H9 (cell line): ENCODE data around the gene PLN. TPM values are rescaled to one million over a fixed set of nuclear protein-coding genes. Genes with fewer than 3 reads are reported as not detected.

Source experiments
- DNase-seq: peaks from one replicate; pipeline ENCODE4 v3.0.0-alpha.2; 2017
- H2AFZ ChIP-seq: one replicate; pipeline ENCODE4 v1.6.1; 2013; ENCODE audit warnings: mild to moderate bottlenecking, low read length, control low read depth, moderate library complexity
- H2AK5ac ChIP-seq: 2 replicates; pipeline ENCODE4 v1.6.1; 2013; ENCODE audit warnings: low read length, control low read depth, mixed read lengths; ENCODE audit not compliant: insufficient read length
- H2BK120ac ChIP-seq: one replicate; pipeline ENCODE4 v1.6.1; 2013; ENCODE audit warnings: low read depth, mild to moderate bottlenecking, low read length, control low read depth, inconsistent platforms; ENCODE audit not compliant: poor library complexity, severe bottlenecking
- H2BK12ac ChIP-seq: 2 replicates; pipeline ENCODE4 v1.6.1; 2013; ENCODE audit warnings: low read length, control low read depth, mixed read lengths, low read depth; ENCODE audit not compliant: insufficient read length
- H2BK15ac ChIP-seq: 2 replicates; pipeline ENCODE4 v1.6.1; 2013; ENCODE audit warnings: low read depth, low read length, control low read depth
- H2BK20ac ChIP-seq: one replicate; pipeline ENCODE4 v1.6.1; 2013; ENCODE audit warnings: low read depth, mild to moderate bottlenecking, low read length, control low read depth, inconsistent platforms; ENCODE audit not compliant: poor library complexity, severe bottlenecking
- H2BK5ac ChIP-seq: 2 replicates; pipeline ENCODE4 v1.6.1; 2013; ENCODE audit warnings: low read length, control low read depth, mixed read lengths; ENCODE audit not compliant: insufficient read length
- H3K14ac ChIP-seq: 2 replicates; pipeline ENCODE4 v1.6.1; 2013; ENCODE audit warnings: low read length, control low read depth; ENCODE audit not compliant: insufficient read depth
- H3K18ac ChIP-seq: 2 replicates; pipeline ENCODE4 v1.6.1; 2013; ENCODE audit warnings: low read depth, mild to moderate bottlenecking, mixed read lengths, low read length, control low read depth; ENCODE audit not compliant: insufficient read length
- H3K23ac ChIP-seq: 2 replicates; pipeline ENCODE4 v1.6.1; 2013; ENCODE audit warnings: low read length, control low read depth, mixed read lengths, low read depth; ENCODE audit not compliant: insufficient read length
- H3K23me2 ChIP-seq: 2 replicates; pipeline ENCODE4 v1.6.1; 2013; ENCODE audit warnings: low read depth, mild to moderate bottlenecking, mixed read lengths, low read length, control low read depth; ENCODE audit not compliant: insufficient read length, poor library complexity, severe bottlenecking
- H3K27ac ChIP-seq: 2 replicates; pipeline ENCODE4 v1.5.1; 2013; ENCODE audit warnings: low read length, control low read depth, mixed read lengths, low read depth; ENCODE audit not compliant: insufficient read length
- H3K27me3 ChIP-seq: 2 replicates; pipeline ENCODE4 v1.6.1; 2013; ENCODE audit warnings: low read length, control low read depth, inconsistent platforms; ENCODE audit not compliant: insufficient read depth
- H3K4ac ChIP-seq: 2 replicates; pipeline ENCODE4 v1.6.1; 2013; ENCODE audit warnings: low read depth, mild to moderate bottlenecking, control low read depth, inconsistent platforms, low read length, moderate library complexity
- H3K4me1 ChIP-seq: 2 replicates; pipeline ENCODE4 v1.6.1; 2013; ENCODE audit warnings: low read length, control low read depth, inconsistent platforms; ENCODE audit not compliant: insufficient read depth
- H3K4me2 ChIP-seq: 2 replicates; pipeline ENCODE4 v1.6.1; 2013; ENCODE audit warnings: low read length, control low read depth, mixed read lengths; ENCODE audit not compliant: insufficient read length, insufficient read depth
- H3K56ac ChIP-seq: 2 replicates; pipeline ENCODE4 v1.6.1; 2013; ENCODE audit warnings: low read depth, mild to moderate bottlenecking, mixed read lengths, low read length, control low read depth; ENCODE audit not compliant: insufficient read length
- H3K79me1 ChIP-seq: 2 replicates; pipeline ENCODE4 v1.6.1; 2013; ENCODE audit warnings: low read depth, mild to moderate bottlenecking, moderate library complexity, low read length, control low read depth, inconsistent platforms; ENCODE audit not compliant: insufficient read depth, poor library complexity, severe bottlenecking
- H3K79me2 ChIP-seq: 2 replicates; pipeline ENCODE4 v1.6.1; 2013; ENCODE audit warnings: low read length, control low read depth, inconsistent platforms; ENCODE audit not compliant: insufficient read depth
- H3K9ac ChIP-seq: 2 replicates; pipeline ENCODE4 v1.6.1; 2013; ENCODE audit warnings: low read length, control low read depth, mixed read lengths; ENCODE audit not compliant: insufficient read length; ENCODE audit errors: extremely low read depth
- H3K9me3 ChIP-seq: one replicate; pipeline ENCODE4 v1.6.1; 2013; ENCODE audit warnings: low read depth, low read length, inconsistent platforms; ENCODE audit not compliant: control insufficient read depth
- H3T11ph ChIP-seq: one replicate; pipeline ENCODE4 v1.6.1; 2013; ENCODE audit warnings: mild to moderate bottlenecking, low read length, control low read depth, inconsistent platforms
- H4K20me1 ChIP-seq: one replicate; pipeline ENCODE4 v1.6.1; 2013; ENCODE audit not compliant: control insufficient read depth, insufficient read length, insufficient read depth
- H4K5ac ChIP-seq: 2 replicates; pipeline ENCODE4 v1.6.1; 2013; ENCODE audit warnings: low read depth, mild to moderate bottlenecking, mixed read lengths, low read length, control low read depth; ENCODE audit not compliant: insufficient read length
- H4K8ac ChIP-seq: replicated peaks from 2 replicates; pipeline ENCODE4 v1.6.1; 2013; ENCODE audit warnings: low read length, control low read depth, mixed read lengths, low read depth; ENCODE audit not compliant: insufficient read length
- H4K91ac ChIP-seq: 2 replicates; pipeline ENCODE4 v1.6.1; 2013; ENCODE audit warnings: low read depth, mild to moderate bottlenecking, moderate library complexity, mixed read lengths, low read length, control low read depth; ENCODE audit not compliant: insufficient read length
- H3K27ac Mint-ChIP-seq, 3 experiments: 2 replicates in 2 of 3; 3 replicates in 1 of 3; pipeline ENCODE4 v1.8.0; 2020 to 2021; ENCODE audit warnings: mixed read lengths in 3 of 3, mild to moderate bottlenecking in 1 of 3, moderate library complexity in 1 of 3
- H3K27me3 Mint-ChIP-seq: 2 replicates; pipeline ENCODE4 v1.8.0; 2021; ENCODE audit warnings: low read depth, mild to moderate bottlenecking, moderate library complexity, mixed read lengths
- H3K36me3 Mint-ChIP-seq, 3 experiments: 2 replicates in 2 of 3; 3 replicates in 1 of 3; pipeline ENCODE4 v1.8.0; 2020 to 2021; ENCODE audit warnings: low read depth in 3 of 3, mixed read lengths in 3 of 3; ENCODE audit not compliant: insufficient read depth in 1 of 3
- H3K4me1 Mint-ChIP-seq, 2 experiments: 2 replicates each; pipeline ENCODE4 v1.8.0; 2020; ENCODE audit warnings: mixed read lengths in 2 of 2
- H3K4me3 Mint-ChIP-seq, 2 experiments: 2 replicates in 1 of 2; 3 replicates in 1 of 2; pipeline ENCODE4 v1.8.0; 2020 to 2021; ENCODE audit warnings: mild to moderate bottlenecking in 2 of 2, mixed read lengths in 2 of 2, moderate library complexity in 1 of 2
- H3K9me3 Mint-ChIP-seq, 2 experiments: 2 replicates in 1 of 2; 3 replicates in 1 of 2; pipeline ENCODE4 v1.8.0; 2020; ENCODE audit warnings: mild to moderate bottlenecking in 2 of 2, mixed read lengths in 2 of 2, moderate library complexity in 1 of 2
- CTCF ChIP-seq: fragments of 200-600 bp; sonication (generic); conservative IDR thresholded peaks from 3 replicates; pipeline ENCODE4 v1.8.0; 2021; ENCODE audit warnings: antibody characterized with exemption, mild to moderate bottlenecking
- WGBS: extraction: QIAGEN DNeasy Blood & Tissue Kit; methylation state at CpG from one replicate; pipeline ENCODE4 v1.1.7; 2013; ENCODE audit warnings: missing lambda C conversion rate, low lambda C conversion rate, mixed read lengths; ENCODE audit not compliant: insufficient read length; ENCODE audit errors: extremely low coverage; 5-methylcytosine and 5-hydroxymethylcytosine counted together
- total RNA-seq: library from RNA; stranded (reverse); gene quantifications from 2 replicates; pipeline ENCODE4 v1.2.1, GENCODE V29; 2021

The PLN gene
- total RNA-seq, 1 experiment from 2014 or later, result not detected

DNA sequence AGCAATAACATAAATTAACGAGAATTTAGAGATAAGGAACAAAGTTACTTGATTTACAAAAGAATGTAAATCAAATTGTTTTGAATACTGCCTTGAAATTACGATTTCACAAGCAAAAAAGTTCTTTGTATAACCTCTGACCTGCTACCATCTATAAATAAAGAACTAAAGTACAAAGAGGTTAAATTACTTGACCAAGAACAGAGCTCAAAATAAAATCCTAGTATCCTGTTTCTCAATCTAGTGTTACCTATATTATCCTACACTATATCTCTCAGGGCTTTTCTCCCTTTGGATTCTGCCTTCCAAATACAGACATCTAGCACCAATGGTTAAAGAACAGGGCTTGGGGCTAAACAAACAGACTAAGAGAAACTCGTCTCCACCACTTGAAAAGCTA, 43.8 kb downstream of the PLN start:
- no peak overlapping the region for H3K56ac ChIP-seq
- H2BK120ac ChIP-seq, result no peak overlapping the region
- H2BK20ac ChIP-seq, result no peak overlapping the region
- Mint-ChIP-seq H3K9me3 (no peaks in the 10 kb centered on the region; a peak in 2 of 5 replicates), H3K36me3 (no peaks in the 10 kb centered on the region; a peak in 1 of 7 replicates), H3K4me1 (peaks cover 18 to 22% of the 10 kb centered on the region in 2 experiments), H3K27me3 (no peaks in the 10 kb centered on the region), H3K27ac (no peak overlapping the region), H3K4me3 (no peak overlapping the region)
- H3K18ac ChIP-seq, result no peak overlapping the region
- no peak overlapping the region for H4K5ac ChIP-seq
- H3K27ac ChIP-seq, result no peak overlapping the region
- H3K79me2 ChIP-seq, result no peaks in the 10 kb centered on the region
- H4K91ac ChIP-seq, result no peak overlapping the region
- peaks cover 2% of the 10 kb centered on the region for H3K79me1 ChIP-seq
- H2BK12ac ChIP-seq, result no peak overlapping the region
- no peak overlapping the region for H3K23ac ChIP-seq
- H3T11ph ChIP-seq, result no peak overlapping the region
- peaks cover 4% of the 10 kb centered on the region; the same call in 1 of the 2 replicates for H3K4me1 ChIP-seq
- H2BK15ac ChIP-seq, result no peak overlapping the region
- no peak overlapping the region for H3K9ac ChIP-seq
- no peaks in the 10 kb centered on the region for H3K9me3 ChIP-seq
- H4K20me1 ChIP-seq, result no peaks in the 10 kb centered on the region
- H3K4ac ChIP-seq, result no peak overlapping the region
- H3K4me2 ChIP-seq, result no peak overlapping the region
- no peak for TF ChIP-seq CTCF
- H3K27me3 ChIP-seq, result no peaks in the 10 kb centered on the region
- WGBS, result no CpG with 5 or more reads among the region's 3 CpGs
- H2BK5ac ChIP-seq, result no peak overlapping the region
- H3K23me2 ChIP-seq, result no peaks in the 10 kb centered on the region
- H4K8ac ChIP-seq, result no peak overlapping the region
- no peak overlapping the region for H3K14ac ChIP-seq
- H2AFZ ChIP-seq, result no peak overlapping the region
- DNase-seq, result no peak
- no peak overlapping the region for H2AK5ac ChIP-seq
